HepG2 (cell line): ENCODE data around the gene NDN. TPM values are rescaled to one million over a fixed set of nuclear protein-coding genes. Genes with fewer than 3 reads are reported as not detected.

Source experiments
- CBX5 ChIP-seq: sonication (generic); formaldehyde crosslinking; IDR thresholded peaks from 2 replicates; pipeline ENCODE4 v1.4.0; 2020; ENCODE audit warnings: missing genetic modification reagents, borderline replicate concordance
- DMTF1 ChIP-seq: sonication (generic); formaldehyde crosslinking; IDR thresholded peaks from 2 replicates; pipeline ENCODE4 v1.4.0; 2020; ENCODE audit warnings: mild to moderate bottlenecking, missing genetic modification reagents
- ELK4 ChIP-seq: sonication (generic); formaldehyde crosslinking; IDR thresholded peaks from 2 replicates; pipeline ENCODE4 v1.9.0; 2021; ENCODE audit warnings: missing genetic modification reagents, borderline replicate concordance
- ETV5 ChIP-seq: IDR thresholded peaks from 2 replicates; pipeline ENCODE4 v1.6.1; 2018; ENCODE audit warnings: missing biosample characterization, missing genetic modification reagents, inconsistent platforms, borderline replicate concordance
- FOXJ3 ChIP-seq: sonication (generic); formaldehyde crosslinking; IDR thresholded peaks from 2 replicates; pipeline ENCODE4 v1.4.0; 2020; ENCODE audit warnings: missing genetic modification reagents, mild to moderate bottlenecking, borderline replicate concordance
- GPN1 ChIP-seq: sonication (generic); formaldehyde crosslinking; IDR thresholded peaks from 2 replicates; pipeline ENCODE4 v1.5.1; 2020; ENCODE audit warnings: missing genetic modification reagents, borderline replicate concordance
- GRHL1 ChIP-seq: sonication (generic); formaldehyde crosslinking; conservative IDR thresholded peaks from 2 replicates; pipeline ENCODE4 v1.8.0; 2022; ENCODE audit warnings: missing genetic modification reagents
- IKZF1 ChIP-seq: fragments of 450-650 bp; IDR thresholded peaks from 2 replicates; pipeline ENCODE4 v1.7.1; 2016
- NR2F1 ChIP-seq, 2 experiments: fragments of 450-650 bp in 1 of 2; formaldehyde crosslinking in 1 of 2; IDR thresholded peaks; 2 replicates each; pipeline versions ENCODE4 v1.5.0 to v1.6.1; 2016 to 2020; ENCODE audit warnings: mild to moderate bottlenecking in 1 of 2, missing compliant biosample characterization in 1 of 2, missing genetic modification reagents in 1 of 2, moderate library complexity in 1 of 2
- ZGPAT ChIP-seq: IDR thresholded peaks from 2 replicates; pipeline ENCODE4 v1.6.1; 2016; ENCODE audit warnings: mild to moderate bottlenecking
- ZNF362 ChIP-seq: sonication (generic); formaldehyde crosslinking; IDR thresholded peaks from 2 replicates; pipeline ENCODE4 v1.4.0; 2020; ENCODE audit warnings: missing genetic modification reagents, mild to moderate bottlenecking, borderline replicate concordance
- ZNF496 ChIP-seq: sonication (generic); formaldehyde crosslinking; IDR thresholded peaks from 2 replicates; pipeline ENCODE4 v1.8.1; 2023; ENCODE audit warnings: mild to moderate bottlenecking, moderate library complexity, missing genetic modification reagents; ENCODE audit not compliant: insufficient replicate concordance
- ZNF574 ChIP-seq: sonication (generic); formaldehyde crosslinking; IDR thresholded peaks from 2 replicates; pipeline ENCODE4 v1.4.0; 2020; ENCODE audit warnings: missing genetic modification reagents
- ZNF740 ChIP-seq: sonication (generic); formaldehyde crosslinking; IDR thresholded peaks from 2 replicates; pipeline ENCODE4 v1.4.0; 2020; ENCODE audit warnings: missing genetic modification reagents
- ZSCAN5A ChIP-seq: sonication (generic); formaldehyde crosslinking; IDR thresholded peaks from 2 replicates; pipeline ENCODE4 v1.8.0; 2022; ENCODE audit warnings: mild to moderate bottlenecking, missing genetic modification reagents, borderline replicate concordance
- polyA plus RNA-seq, 8 experiments: library from polyadenylated mRNA; depleted of rRNA in 3 of 8; stranded (reverse) in 7 of 8; unstranded in 1 of 8; fragments of >200 nt; fragmentation: Illumina TruSeq in 4 of 8; extraction: Trizol in 4 of 8; gene quantifications; 2 replicates each; pipeline versions ENCODE4 v1.2.1 to v1.2.3, GENCODE V29; 2011 to 2016; ENCODE audit warnings: low read depth in 4 of 8, missing spikeins in 1 of 8, mixed read lengths in 1 of 8; ENCODE audit not compliant: insufficient read depth in 1 of 8
- total RNA-seq, 5 experiments: library from RNA; depleted of rRNA; stranded (reverse); fragments of >200 nt; fragmentation: Illumina TruSeq; extraction: Trizol; gene quantifications; 2 replicates each; pipeline ENCODE4 v1.2.3, GENCODE V29; 2016; ENCODE audit warnings: low read depth in 1 of 5

Gene NDN
- total and polyA plus RNA-seq, 2 of the 13 experiments (the other 11 are each of a cell fraction or from before 2014, with no cell fraction given) = 0.03 TPM; not detected in 1

- TF ChIP-seq GRHL1 (CRISPR knock-in tag) = no peak
- peak; percentile 46; the same call in 1 of the 2 replicates for TF ChIP-seq ZNF574 (CRISPR knock-in tag)
- no peak for TF ChIP-seq ZNF362
- no peak for TF ChIP-seq DMTF1
- TF ChIP-seq ZNF740 = no peak
- TF ChIP-seq ETV5 (CRISPR knock-in tag) = peak; percentile 78; the same call in 1 of the 2 replicates
- no peak for TF ChIP-seq GPN1 (CRISPR knock-in tag)
- TF ChIP-seq ZSCAN5A = peak; percentile 62; the same call in 1 of the 2 replicates
- TF ChIP-seq IKZF1 = no peak
- TF ChIP-seq ZNF496 (CRISPR knock-in tag) = no peak
- TF ChIP-seq NR2F1 (CRISPR knock-in tag; IDR thresholded peaks at IDR 0.05) = peak; percentile 31 to 56; a peak in 3 of 4 replicates
- peak; percentile 80; the same call in 1 of the 2 replicates for TF ChIP-seq FOXJ3 (CRISPR knock-in tag)
- no peak for TF ChIP-seq ELK4 (CRISPR knock-in tag)
- TF ChIP-seq ZGPAT (CRISPR knock-in tag) = peak; percentile 57; the same call in 1 of the 2 replicates
- no peak for TF ChIP-seq CBX5 (CRISPR knock-in tag)
Observed at GRCh38 chr15:23690450-23690852, 3.3 kb upstream of the NDN start (continued).
